Choroid plexus epithelial cell (primary cell): ENCODE measurements around the gene DVL1.
"Not testable (repeated sequence)": the region's sequence is repeated elsewhere in the genome, so short reads cannot be mapped to it uniquely, and the experiment has no call there.

ENCODE experiments used
- DNase-seq: peaks from one replicate; pipeline ENCODE4 v3.0.0-alpha.2; 2010; ENCODE audit warnings: low read depth
- H3K4me3 ChIP-seq: 2 replicates; pipeline ENCODE4 v1.5.1; 2011; ENCODE audit warnings: low read depth, mild to moderate bottlenecking, control low read depth, low read length, moderate library complexity
- CTCF ChIP-seq: conservative IDR thresholded peaks from 2 replicates; pipeline ENCODE4 v1.5.1; 2011; ENCODE audit warnings: low read depth, mild to moderate bottlenecking, control low read depth, inconsistent platforms, low read length, moderate library complexity

DVL1 gene

GRCh38 chr1:1393014-1393413, 43.8 kb upstream of the DVL1 start:
- DNase-seq, result no peak
- TF ChIP-seq CTCF, result no peak

GRCh38 chr1:1391225-1391624, 42.0 kb upstream of the DVL1 start:
- DNase-seq, result no peak
- H3K4me3 ChIP-seq, result no peak overlapping the region
- TF ChIP-seq CTCF, result no peak

More at GRCh38 chr1:1393014-1393413, 43.8 kb upstream of the DVL1 start:
- H3K4me3 ChIP-seq, result no peak overlapping the region

DNA sequence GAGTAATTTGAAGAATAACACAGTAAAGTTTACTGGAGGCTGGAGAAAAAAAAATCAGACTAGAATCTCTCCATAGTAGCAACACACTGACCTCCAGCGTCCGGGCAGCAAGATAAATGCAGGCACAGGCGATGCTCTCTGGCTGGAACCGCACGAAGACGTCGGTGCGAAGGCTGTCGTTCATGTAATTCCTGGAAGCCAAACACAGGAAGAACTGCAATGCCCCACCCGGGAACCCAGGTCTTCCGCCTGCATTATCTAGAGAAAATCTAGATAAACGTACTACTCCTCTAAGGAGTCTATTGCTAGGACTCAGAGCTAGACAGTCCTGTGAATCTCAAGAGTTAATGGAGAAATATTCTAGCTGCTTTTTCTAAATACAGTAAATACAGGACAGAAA, 41.5 kb upstream of the DVL1 start:
- DNase-seq, result no peak
- no peak overlapping the region for H3K4me3 ChIP-seq
- no peak for TF ChIP-seq CTCF

DNA sequence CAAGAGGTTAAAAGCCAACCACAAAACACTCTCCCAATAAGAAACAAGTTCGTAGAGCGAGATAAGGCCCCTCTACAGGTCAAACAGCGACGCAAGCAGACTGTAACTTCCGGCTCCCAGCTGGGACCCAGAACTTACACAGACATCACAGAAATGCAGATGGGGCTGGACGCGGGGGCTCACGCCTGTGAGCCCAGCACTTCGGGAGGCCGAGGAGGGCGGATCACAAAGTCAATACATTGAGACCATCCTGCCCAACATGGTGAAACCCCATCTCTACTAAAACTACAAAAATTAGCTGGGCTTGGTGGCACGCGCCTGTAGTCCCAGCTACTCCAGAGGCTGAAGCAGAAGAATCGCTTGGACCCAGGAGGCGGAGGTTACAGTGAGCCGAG, 38.9 kb upstream of the DVL1 start:
- DNase-seq, result no peak
- no peak for TF ChIP-seq CTCF
- no peak overlapping the region for H3K4me3 ChIP-seq

GRCh38 chr1:1387098-1388077, 38.2 kb upstream of the DVL1 start:
- no peak for DNase-seq
- H3K4me3 ChIP-seq, result no peak overlapping the region
- no peak for TF ChIP-seq CTCF

DNA sequence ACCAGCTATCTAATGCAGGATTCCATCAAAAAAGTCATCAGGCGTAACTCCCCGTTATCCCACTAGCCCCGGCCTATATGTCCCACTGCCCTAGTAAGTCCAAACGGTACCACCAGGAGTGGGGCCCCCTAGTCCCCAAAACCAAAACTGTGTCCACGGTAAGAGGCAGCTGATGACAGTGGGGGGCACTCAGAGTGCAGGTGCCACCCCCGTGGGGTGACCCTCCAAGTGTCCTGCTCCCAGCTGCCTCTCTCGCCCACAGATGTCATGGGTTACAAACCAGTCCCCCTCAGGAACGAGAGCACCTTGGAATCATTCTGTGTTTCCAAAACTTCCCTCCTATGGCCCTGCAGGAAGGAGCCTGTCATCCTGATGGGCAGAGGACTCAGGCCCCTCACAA, 36.7 kb upstream of the DVL1 start:
- no peak for TF ChIP-seq CTCF
- DNase-seq, result no peak
- no peak overlapping the region for H3K4me3 ChIP-seq

GRCh38 chr1:1385339-1385738, 36.1 kb upstream of the DVL1 start:
- DNase-seq, result not testable (repeated sequence)

More at GRCh38 chr1:1385339-1385738, 36.1 kb upstream of the DVL1 start:
- H3K4me3 ChIP-seq, result not testable (repeated sequence)
